HEK293 (cell line): ENCODE measurements around the gene ABR.
A peak's percentile ranks its signal among the peaks of the same experiment; 100 is the strongest.

Source experiments
- CTCF ChIA-PET: fragments of 350-600 bp; formaldehyde crosslinking; extraction: SDS; loops from one replicate; lab custom pipeline; 2021; ENCODE audit warnings: antibody characterized with exemption; lab: Yijun Ruan, JAX
- POLR2A ChIA-PET: fragments of 300-600 bp; formaldehyde crosslinking; extraction: SDS; loops from one replicate; lab custom pipeline; 2020; ENCODE audit warnings: antibody characterized with exemption, inconsistent platforms; lab: Yijun Ruan, JAX
- H3K27ac ChIP-seq: fragments of 200-500 bp; sonication (Bioruptor generic); 2 replicates; pipeline ENCODE4 v1.5.1; 2014; ENCODE audit warnings: low read depth, low read length, control low read depth, inconsistent platforms; ENCODE audit errors: extremely low read depth
- H3K36me3 ChIP-seq, 2 experiments: fragments of 200-500 bp in 1 of 2; sonication (Bioruptor generic) in 1 of 2; 1 replicate in 1 of 2; 2 replicates in 1 of 2; pipeline ENCODE4 v1.5.1; 2014 to 2017; ENCODE audit warnings: inconsistent platforms in 2 of 2, low read length in 2 of 2; ENCODE audit not compliant: control insufficient read depth in 2 of 2, insufficient read depth in 1 of 2
- H3K4me1 ChIP-seq: fragments of 200-500 bp; sonication (Bioruptor generic); 2 replicates; pipeline ENCODE4 v1.5.1; 2014; ENCODE audit warnings: mild to moderate bottlenecking, low read length, inconsistent platforms; ENCODE audit not compliant: control insufficient read depth, insufficient read depth
- H3K4me3 ChIP-seq: 2 replicates; pipeline ENCODE4 v1.5.1; 2011; ENCODE audit warnings: low read depth, mild to moderate bottlenecking, control low read depth, low read length, moderate library complexity
- H3K9me3 ChIP-seq: fragments of 200-500 bp; sonication (Bioruptor generic); 2 replicates; pipeline ENCODE4 v1.5.1; 2014; ENCODE audit warnings: low read depth, low read length, inconsistent platforms; ENCODE audit not compliant: control insufficient read depth, insufficient read depth
- GLIS2 ChIP-seq: fragments of 450-650 bp; formaldehyde crosslinking; IDR thresholded peaks from 2 replicates; pipeline ENCODE4 v1.5.1; 2016; ENCODE audit warnings: missing biosample characterization, missing genetic modification characterization
- SCRT2 ChIP-seq: fragments of 450-650 bp; formaldehyde crosslinking; IDR thresholded peaks from 2 replicates; pipeline ENCODE4 v1.5.1; 2016; ENCODE audit warnings: missing biosample characterization, missing genetic modification characterization
- SP2 ChIP-seq: fragments of 450-650 bp; formaldehyde crosslinking; IDR thresholded peaks from 2 replicates; pipeline ENCODE4 v1.5.1; 2016; ENCODE audit warnings: missing biosample characterization, missing genetic modification characterization
- WT1 ChIP-seq: fragments of 450-650 bp; formaldehyde crosslinking; IDR thresholded peaks from 2 replicates; pipeline ENCODE4 v1.5.1; 2016; ENCODE audit warnings: missing biosample characterization, missing genetic modification characterization
- ZBTB21 ChIP-seq: fragments of 450-650 bp; formaldehyde crosslinking; IDR thresholded peaks from 2 replicates; pipeline ENCODE4 v1.5.1; 2017; ENCODE audit warnings: missing biosample characterization, missing genetic modification characterization
- ZBTB7A ChIP-seq: fragments of 450-650 bp; formaldehyde crosslinking; IDR thresholded peaks from 2 replicates; pipeline ENCODE4 v1.5.1; 2016; ENCODE audit warnings: low read depth, missing biosample characterization, missing genetic modification characterization
- ZNF174 ChIP-seq: fragments of 450-650 bp; formaldehyde crosslinking; IDR thresholded peaks from 2 replicates; pipeline ENCODE4 v1.5.0; 2017; ENCODE audit warnings: missing biosample characterization, mild to moderate bottlenecking, missing genetic modification characterization
- ZNF248 ChIP-seq: fragments of 450-650 bp; formaldehyde crosslinking; IDR thresholded peaks from 2 replicates; pipeline ENCODE4 v1.5.1; 2017; ENCODE audit warnings: missing biosample characterization, missing genetic modification characterization
- ZNF324 ChIP-seq: fragments of 450-650 bp; formaldehyde crosslinking; IDR thresholded peaks from 2 replicates; pipeline ENCODE4 v1.5.1; 2016; ENCODE audit warnings: missing biosample characterization, missing genetic modification characterization
- ZNF426 ChIP-seq: fragments of 450-650 bp; formaldehyde crosslinking; IDR thresholded peaks from 2 replicates; pipeline ENCODE4 v1.5.1; 2017; ENCODE audit warnings: missing biosample characterization, missing genetic modification characterization, mild to moderate bottlenecking, inconsistent platforms, moderate library complexity
- ZNF76 ChIP-seq: fragments of 450-650 bp; formaldehyde crosslinking; IDR thresholded peaks from 2 replicates; pipeline ENCODE4; 2016; ENCODE audit warnings: low read depth, missing biosample characterization, missing genetic modification characterization, borderline replicate concordance
- ZNF785 ChIP-seq: fragments of 450-650 bp; formaldehyde crosslinking; IDR thresholded peaks from 2 replicates; pipeline ENCODE4 v1.5.1; 2016; ENCODE audit warnings: missing biosample characterization, missing genetic modification characterization
- ZNF843 ChIP-seq: fragments of 450-650 bp; formaldehyde crosslinking; IDR thresholded peaks from 2 replicates; pipeline ENCODE4 v1.5.1; 2016; ENCODE audit warnings: missing biosample characterization, missing genetic modification characterization
- ZSCAN16 ChIP-seq: fragments of 450-650 bp; formaldehyde crosslinking; IDR thresholded peaks from 2 replicates; pipeline ENCODE4 v1.5.1; 2016; ENCODE audit warnings: missing biosample characterization, missing genetic modification characterization
- ZSCAN30 ChIP-seq: fragments of 450-650 bp; IDR thresholded peaks from 2 replicates; pipeline ENCODE4 v1.5.1; 2018; ENCODE audit warnings: missing biosample characterization, mild to moderate bottlenecking, missing genetic modification characterization, moderate library complexity
- TF ChIP-seq, protein P1 (sequence below): fragments of 450-650 bp; formaldehyde crosslinking; IDR thresholded peaks from 2 replicates; pipeline ENCODE4 v1.5.1; 2017; ENCODE audit warnings: missing biosample characterization, missing genetic modification characterization
- TF ChIP-seq, protein P2 (sequence below): fragments of 450-650 bp; formaldehyde crosslinking; IDR thresholded peaks from 2 replicates; pipeline ENCODE4 v1.5.1; 2016; ENCODE audit warnings: missing biosample characterization, missing genetic modification characterization, borderline replicate concordance
- TF ChIP-seq, protein P3 (sequence below): fragments of 450-650 bp; formaldehyde crosslinking; IDR thresholded peaks from 2 replicates; pipeline ENCODE4 v1.5.1; 2017; ENCODE audit warnings: missing biosample characterization, missing genetic modification characterization
- TF ChIP-seq, protein P4 (sequence below): fragments of 450-650 bp; formaldehyde crosslinking; IDR thresholded peaks from 2 replicates; pipeline ENCODE4 v1.5.1; 2016; ENCODE audit warnings: missing biosample characterization, missing genetic modification characterization
- TF ChIP-seq, protein P5 (sequence below): fragments of 450-650 bp; formaldehyde crosslinking; IDR thresholded peaks from 2 replicates; pipeline ENCODE4 v1.5.1; 2017; ENCODE audit warnings: missing biosample characterization, missing genetic modification characterization
- TF ChIP-seq, protein P6 (sequence below): fragments of 450-650 bp; formaldehyde crosslinking; optimal IDR thresholded peaks from 2 replicates; pipeline ENCODE3; 2016; ENCODE audit warnings: missing biosample characterization, mild to moderate bottlenecking, missing genetic modification characterization

ABR gene

DNA sequence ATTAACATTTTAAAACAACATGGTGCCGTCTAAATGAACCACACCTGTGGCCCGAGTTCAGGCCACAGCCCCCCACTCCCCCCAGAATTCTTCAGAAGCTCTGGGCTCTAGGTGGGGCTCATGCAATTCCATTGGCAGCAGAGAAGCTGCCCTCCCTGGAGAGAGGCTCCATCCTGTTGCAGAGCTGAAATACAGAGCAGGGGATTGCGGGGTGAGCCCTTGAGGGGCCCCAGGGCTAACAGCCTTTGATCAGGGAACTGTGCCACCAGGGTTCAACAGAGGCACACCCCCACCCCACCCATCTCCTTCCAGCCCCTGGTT lies 69.3 kb downstream of the ABR start:
- Histone ChIP-seq H3K4me3 (no peak overlapping the region), H3K36me3 (peaks cover 3 to 9% of the 10 kb centered on the region in 2 experiments; a peak in 2 of 3 replicates), H3K27ac (peak overlapping the region; percentile 94), H3K9me3 (no peaks in the 10 kb centered on the region), H3K4me1 (peaks cover 42% of the 10 kb centered on the region)
- ChIA-PET POLR2A (interaction anchor here (0.6 to 1.0 kb wide), 3 partner anchors 8 to 119 kb away, joined by 3 to 4 read pairs (median 3); no protein-coding TSS in a partner anchor), CTCF (interaction anchor here (0.6 to 4.0 kb wide), 6 partner anchors 10 to 54 kb away, joined by 3 to 25 read pairs (median 4); no protein-coding TSS in a partner anchor)
- TF ChIP-seq ZNF426 (tag by site-specific recombination) (no peak), ZNF76 (no peak), ZNF248 (tag by site-specific recombination) (no peak), SCRT2 (tag by site-specific recombination) (peak; percentile 37; the same call in 1 of the 2 replicates)
- TF ChIP-seq, protein P1, sequence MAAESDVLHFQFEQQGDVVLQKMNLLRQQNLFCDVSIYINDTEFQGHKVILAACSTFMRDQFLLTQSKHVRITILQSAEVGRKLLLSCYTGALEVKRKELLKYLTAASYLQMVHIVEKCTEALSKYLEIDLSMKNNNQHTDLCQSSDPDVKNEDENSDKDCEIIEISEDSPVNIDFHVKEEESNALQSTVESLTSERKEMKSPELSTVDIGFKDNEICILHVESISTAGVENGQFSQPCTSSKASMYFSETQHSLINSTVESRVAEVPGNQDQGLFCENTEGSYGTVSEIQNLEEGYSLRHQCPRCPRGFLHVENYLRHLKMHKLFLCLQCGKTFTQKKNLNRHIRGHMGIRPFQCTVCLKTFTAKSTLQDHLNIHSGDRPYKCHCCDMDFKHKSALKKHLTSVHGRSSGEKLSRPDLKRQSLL (tag by site-specific recombination) = 0 out of 2 replicates have a peak, but pooled peaks have one; percentile 11
- TF ChIP-seq, all 188 proteins: peak for 2

DNA sequence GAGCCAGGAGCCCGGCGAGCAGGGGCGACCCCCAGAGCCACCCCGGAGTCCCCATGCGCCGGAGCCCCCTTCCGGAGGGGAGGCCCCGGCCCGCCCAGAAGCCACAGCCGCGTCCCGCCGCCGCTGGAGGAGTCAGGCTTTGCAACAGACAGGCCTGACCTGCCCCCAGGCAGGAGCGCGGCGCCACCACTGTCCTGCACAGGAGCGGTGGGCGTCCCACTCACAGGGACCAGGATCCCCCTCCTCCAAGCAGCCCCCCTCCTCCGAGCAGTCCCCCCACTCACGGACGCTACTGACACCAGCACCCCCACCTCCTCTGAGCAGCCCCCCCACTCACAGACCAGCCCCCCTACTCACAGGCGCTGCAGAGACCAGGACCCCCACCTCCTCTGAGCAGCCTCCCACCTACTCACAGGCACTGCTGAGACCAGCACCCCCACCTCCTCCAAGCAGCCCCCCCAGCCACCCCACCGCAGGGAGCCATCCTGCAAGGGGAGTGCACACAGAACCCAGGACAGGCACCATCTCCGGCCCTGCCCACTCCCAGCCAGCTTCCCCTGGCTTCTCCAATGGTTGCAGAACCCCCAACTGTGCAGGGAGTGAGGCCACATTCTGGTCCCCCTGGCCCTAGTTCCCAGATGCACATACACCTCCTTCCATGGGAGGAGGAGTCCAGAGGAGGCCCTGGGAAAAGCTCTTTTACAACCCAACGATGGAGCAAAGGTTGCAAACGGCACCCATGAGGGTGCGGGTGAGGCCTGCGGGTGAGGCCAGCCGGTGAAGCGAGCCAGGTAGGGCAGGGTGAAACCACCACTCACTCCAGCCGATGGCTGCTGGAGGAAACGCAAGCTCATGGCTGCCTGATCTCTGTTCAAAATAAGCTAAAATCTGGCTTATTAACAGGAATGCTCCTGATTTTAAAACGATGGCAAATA lies 69.9 kb downstream of the ABR start:
- ChIA-PET POLR2A (interaction anchor here (0.6 to 1.0 kb wide), 4 partner anchors 8 to 377 kb away, joined by 3 to 8 read pairs (median 4); no protein-coding TSS in a partner anchor), CTCF (interaction anchor here (0.6 to 4.0 kb wide), 6 partner anchors 11 to 53 kb away, joined by 3 to 25 read pairs (median 4); no protein-coding TSS in a partner anchor)
- H3K4me1 ChIP-seq = peaks cover 38% of the 10 kb centered on the region
- H3K36me3 ChIP-seq = peaks cover 3 to 9% of the 10 kb centered on the region in 2 experiments; a peak in 2 of 3 replicates
- no peaks in the 10 kb centered on the region for H3K9me3 ChIP-seq
- peak overlapping the region; percentile 94 for H3K27ac ChIP-seq
- peak overlapping the region; percentile 70 for H3K4me3 ChIP-seq
- no peak for TF ChIP-seq ZNF324 (tag by site-specific recombination)
- peak; percentile 44; the same call in 1 of the 2 replicates for TF ChIP-seq ZSCAN30 (tag by site-specific recombination)
- TF ChIP-seq ZNF843 (tag by site-specific recombination) = no peak
- TF ChIP-seq, protein P2, sequence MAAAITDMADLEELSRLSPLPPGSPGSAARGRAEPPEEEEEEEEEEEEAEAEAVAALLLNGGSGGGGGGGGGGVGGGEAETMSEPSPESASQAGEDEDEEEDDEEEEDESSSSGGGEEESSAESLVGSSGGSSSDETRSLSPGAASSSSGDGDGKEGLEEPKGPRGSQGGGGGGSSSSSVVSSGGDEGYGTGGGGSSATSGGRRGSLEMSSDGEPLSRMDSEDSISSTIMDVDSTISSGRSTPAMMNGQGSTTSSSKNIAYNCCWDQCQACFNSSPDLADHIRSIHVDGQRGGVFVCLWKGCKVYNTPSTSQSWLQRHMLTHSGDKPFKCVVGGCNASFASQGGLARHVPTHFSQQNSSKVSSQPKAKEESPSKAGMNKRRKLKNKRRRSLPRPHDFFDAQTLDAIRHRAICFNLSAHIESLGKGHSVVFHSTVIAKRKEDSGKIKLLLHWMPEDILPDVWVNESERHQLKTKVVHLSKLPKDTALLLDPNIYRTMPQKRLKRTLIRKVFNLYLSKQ = no peak
- TF ChIP-seq ZSCAN16 (tag by site-specific recombination) = 0 out of 2 replicates have a peak, but pooled peaks have one; percentile 23
- peak; percentile 58 for TF ChIP-seq GLIS2 (tag by site-specific recombination)
- no peak; the same call in 1 of the 2 replicates for TF ChIP-seq SP2 (tag by site-specific recombination)
- TF ChIP-seq, protein P3, sequence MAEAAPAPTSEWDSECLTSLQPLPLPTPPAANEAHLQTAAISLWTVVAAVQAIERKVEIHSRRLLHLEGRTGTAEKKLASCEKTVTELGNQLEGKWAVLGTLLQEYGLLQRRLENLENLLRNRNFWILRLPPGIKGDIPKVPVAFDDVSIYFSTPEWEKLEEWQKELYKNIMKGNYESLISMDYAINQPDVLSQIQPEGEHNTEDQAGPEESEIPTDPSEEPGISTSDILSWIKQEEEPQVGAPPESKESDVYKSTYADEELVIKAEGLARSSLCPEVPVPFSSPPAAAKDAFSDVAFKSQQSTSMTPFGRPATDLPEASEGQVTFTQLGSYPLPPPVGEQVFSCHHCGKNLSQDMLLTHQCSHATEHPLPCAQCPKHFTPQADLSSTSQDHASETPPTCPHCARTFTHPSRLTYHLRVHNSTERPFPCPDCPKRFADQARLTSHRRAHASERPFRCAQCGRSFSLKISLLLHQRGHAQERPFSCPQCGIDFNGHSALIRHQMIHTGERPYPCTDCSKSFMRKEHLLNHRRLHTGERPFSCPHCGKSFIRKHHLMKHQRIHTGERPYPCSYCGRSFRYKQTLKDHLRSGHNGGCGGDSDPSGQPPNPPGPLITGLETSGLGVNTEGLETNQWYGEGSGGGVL (tag by site-specific recombination) = peak; percentile 68
- 0 out of 2 replicates have a peak, but pooled peaks have one; percentile 32 for TF ChIP-seq ZBTB7A (tag by site-specific recombination)
- TF ChIP-seq WT1 (tag by site-specific recombination) = peak; percentile 43; the same call in 1 of the 2 replicates
- no peak for TF ChIP-seq ZNF785
- TF ChIP-seq, protein P4, sequence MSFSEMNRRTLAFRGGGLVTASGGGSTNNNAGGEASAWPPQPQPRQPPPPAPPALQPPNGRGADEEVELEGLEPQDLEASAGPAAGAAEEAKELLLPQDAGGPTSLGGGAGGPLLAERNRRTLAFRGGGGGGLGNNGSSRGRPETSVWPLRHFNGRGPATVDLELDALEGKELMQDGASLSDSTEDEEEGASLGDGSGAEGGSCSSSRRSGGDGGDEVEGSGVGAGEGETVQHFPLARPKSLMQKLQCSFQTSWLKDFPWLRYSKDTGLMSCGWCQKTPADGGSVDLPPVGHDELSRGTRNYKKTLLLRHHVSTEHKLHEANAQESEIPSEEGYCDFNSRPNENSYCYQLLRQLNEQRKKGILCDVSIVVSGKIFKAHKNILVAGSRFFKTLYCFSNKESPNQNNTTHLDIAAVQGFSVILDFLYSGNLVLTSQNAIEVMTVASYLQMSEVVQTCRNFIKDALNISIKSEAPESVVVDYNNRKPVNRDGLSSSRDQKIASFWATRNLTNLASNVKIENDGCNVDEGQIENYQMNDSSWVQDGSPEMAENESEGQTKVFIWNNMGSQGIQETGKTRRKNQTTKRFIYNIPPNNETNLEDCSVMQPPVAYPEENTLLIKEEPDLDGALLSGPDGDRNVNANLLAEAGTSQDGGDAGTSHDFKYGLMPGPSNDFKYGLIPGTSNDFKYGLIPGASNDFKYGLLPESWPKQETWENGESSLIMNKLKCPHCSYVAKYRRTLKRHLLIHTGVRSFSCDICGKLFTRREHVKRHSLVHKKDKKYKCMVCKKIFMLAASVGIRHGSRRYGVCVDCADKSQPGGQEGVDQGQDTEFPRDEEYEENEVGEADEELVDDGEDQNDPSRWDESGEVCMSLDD (tag by site-specific recombination) = peak; percentile 72
- TF ChIP-seq, protein P5, sequence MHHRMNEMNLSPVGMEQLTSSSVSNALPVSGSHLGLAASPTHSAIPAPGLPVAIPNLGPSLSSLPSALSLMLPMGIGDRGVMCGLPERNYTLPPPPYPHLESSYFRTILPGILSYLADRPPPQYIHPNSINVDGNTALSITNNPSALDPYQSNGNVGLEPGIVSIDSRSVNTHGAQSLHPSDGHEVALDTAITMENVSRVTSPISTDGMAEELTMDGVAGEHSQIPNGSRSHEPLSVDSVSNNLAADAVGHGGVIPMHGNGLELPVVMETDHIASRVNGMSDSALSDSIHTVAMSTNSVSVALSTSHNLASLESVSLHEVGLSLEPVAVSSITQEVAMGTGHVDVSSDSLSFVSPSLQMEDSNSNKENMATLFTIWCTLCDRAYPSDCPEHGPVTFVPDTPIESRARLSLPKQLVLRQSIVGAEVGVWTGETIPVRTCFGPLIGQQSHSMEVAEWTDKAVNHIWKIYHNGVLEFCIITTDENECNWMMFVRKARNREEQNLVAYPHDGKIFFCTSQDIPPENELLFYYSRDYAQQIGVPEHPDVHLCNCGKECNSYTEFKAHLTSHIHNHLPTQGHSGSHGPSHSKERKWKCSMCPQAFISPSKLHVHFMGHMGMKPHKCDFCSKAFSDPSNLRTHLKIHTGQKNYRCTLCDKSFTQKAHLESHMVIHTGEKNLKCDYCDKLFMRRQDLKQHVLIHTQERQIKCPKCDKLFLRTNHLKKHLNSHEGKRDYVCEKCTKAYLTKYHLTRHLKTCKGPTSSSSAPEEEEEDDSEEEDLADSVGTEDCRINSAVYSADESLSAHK = peak; percentile 49; the same call in 1 of the 2 replicates
- no peak for TF ChIP-seq ZNF174 (tag by site-specific recombination)
- TF ChIP-seq, protein P6, sequence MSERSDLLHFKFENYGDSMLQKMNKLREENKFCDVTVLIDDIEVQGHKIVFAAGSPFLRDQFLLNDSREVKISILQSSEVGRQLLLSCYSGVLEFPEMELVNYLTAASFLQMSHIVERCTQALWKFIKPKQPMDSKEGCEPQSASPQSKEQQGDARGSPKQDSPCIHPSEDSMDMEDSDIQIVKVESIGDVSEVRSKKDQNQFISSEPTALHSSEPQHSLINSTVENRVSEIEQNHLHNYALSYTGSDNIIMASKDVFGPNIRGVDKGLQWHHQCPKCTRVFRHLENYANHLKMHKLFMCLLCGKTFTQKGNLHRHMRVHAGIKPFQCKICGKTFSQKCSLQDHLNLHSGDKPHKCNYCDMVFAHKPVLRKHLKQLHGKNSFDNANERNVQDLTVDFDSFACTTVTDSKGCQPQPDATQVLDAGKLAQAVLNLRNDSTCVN (tag by site-specific recombination) = peak; percentile 28
- TF ChIP-seq ZBTB21 (tag by site-specific recombination) = no peak
